GM12878 (cell line): ENCODE data around the gene FGD3. TPM values are rescaled to one million over a fixed set of nuclear protein-coding genes. Genes with fewer than 3 reads are reported as not detected.

ENCODE experiments used
- ATAC-seq: fragments of 200-7000 bp; cut with Tn5 transposase; 3 replicates; pipeline ENCODE4 v1.9.1; 2020; ENCODE audit warnings: mild to moderate bottlenecking, moderate library complexity
- BruUV-seq: library from RNA; stranded (reverse); fragments of 400-500 nt; replicated peaks from 2 replicates; lab custom pipeline; 2021; lab: Mats Ljungman, UMichigan
- CTCF ChIA-PET: fragments of 300-600 bp; sonication (Branson Sonifier 250); formaldehyde crosslinking; extraction: SDS; loops from one replicate; lab custom pipeline; 2021; ENCODE audit warnings: inconsistent platforms; lab: Yijun Ruan, JAX
- POLR2A ChIA-PET: fragments of 350-600 bp; formaldehyde crosslinking; extraction: SDS; loops from one replicate; lab custom pipeline; 2021; ENCODE audit warnings: inconsistent platforms; lab: Charles Lee
- RAD21 ChIA-PET: fragments of 300-600 bp; sonication (Branson Sonifier 250); formaldehyde crosslinking; loops from one replicate; lab custom pipeline; 2023; ENCODE audit warnings: antibody characterized with exemption; ENCODE audit not compliant: unreplicated experiment; lab: Charles Lee
- SMC1A ChIA-PET: fragments of 300-600 bp; sonication (Branson Sonifier 250); formaldehyde crosslinking; loops from one replicate; lab custom pipeline; 2023; ENCODE audit not compliant: unreplicated experiment, uncharacterized antibody; lab: Charles Lee
- DNase-seq: peaks from one replicate; pipeline ENCODE4 v3.0.0-alpha.2; 2011; ENCODE audit warnings: low read depth, low spot score
- FAIRE-seq: peaks from 3 replicates; lab custom pipeline; 2011; peaks lifted over from hg19 to GRCh38; lab: Jason Lieb, UNC
- H2AFZ ChIP-seq: 2 replicates; pipeline ENCODE4 v1.6.0; 2011; ENCODE audit warnings: low read depth, low read length, control low read depth; ENCODE audit not compliant: control insufficient read depth
- H3K27ac ChIP-seq: 2 replicates; pipeline ENCODE4 v1.5.1; 2011; ENCODE audit warnings: control low read depth; ENCODE audit not compliant: control insufficient read depth, insufficient read depth
- H3K27me3 ChIP-seq, 2 experiments: replicated peaks in 1 of 2; 2 replicates each; pipeline versions ENCODE4 v1.6.0 to v1.6.1; 2011; ENCODE audit warnings: low read length in 1 of 2; ENCODE audit not compliant: control insufficient read depth in 2 of 2, insufficient read depth in 2 of 2
- H3K36me3 ChIP-seq, 2 experiments: 2 replicates each; pipeline ENCODE4 v1.5.1; 2011; ENCODE audit warnings: low read length in 1 of 2; ENCODE audit not compliant: control insufficient read depth in 2 of 2, insufficient read depth in 2 of 2
- H3K4me1 ChIP-seq: 2 replicates; pipeline ENCODE4 v1.6.1; 2011; ENCODE audit warnings: mild to moderate bottlenecking, low read length, moderate library complexity, mixed read lengths; ENCODE audit not compliant: control insufficient read depth, insufficient read depth
- H3K4me2 ChIP-seq: 2 replicates; pipeline ENCODE4 v1.6.0; 2011; ENCODE audit warnings: control low read depth; ENCODE audit not compliant: control insufficient read depth, insufficient read depth
- H3K4me3 ChIP-seq: fragments of 200-600 bp; sonication (generic); 2 replicates; pipeline ENCODE4 v1.5.1; 2016
- H3K79me2 ChIP-seq: 2 replicates; pipeline ENCODE4 v1.6.0; 2011; ENCODE audit warnings: low read length; ENCODE audit not compliant: control insufficient read depth, insufficient read depth
- H3K9ac ChIP-seq: 2 replicates; pipeline ENCODE4 v1.8.0; 2011; ENCODE audit warnings: low read length, control low read depth, mixed read lengths; ENCODE audit not compliant: control insufficient read depth, insufficient read depth
- H3K9me3 ChIP-seq: replicated peaks from 3 replicates; pipeline ENCODE4 v1.5.1; 2011; ENCODE audit warnings: mild to moderate bottlenecking, low read length; ENCODE audit not compliant: control insufficient read depth, insufficient read depth
- H4K20me1 ChIP-seq: 2 replicates; pipeline ENCODE4 v1.6.0; 2011; ENCODE audit not compliant: control insufficient read depth, insufficient read depth
- BHLHE40 ChIP-seq, 2 experiments: fragments of 450-650 bp in 1 of 2; IDR thresholded peaks; 2 replicates each; pipeline ENCODE4 v1.6.1; 2011 to 2017; ENCODE audit warnings: low read depth in 2 of 2, borderline replicate concordance in 1 of 2, improper control_type of control experiment in 1 of 2, low read length in 1 of 2, mild to moderate bottlenecking in 1 of 2
- EED ChIP-seq: sonication (generic); IDR thresholded peaks from 2 replicates; pipeline ENCODE4 v1.6.1; 2016; ENCODE audit warnings: antibody characterized with exemption, low read depth
- IKZF1 ChIP-seq: fragments of 450-650 bp; conservative IDR thresholded peaks from 2 replicates; pipeline ENCODE4 v1.6.1; 2017; ENCODE audit warnings: antibody characterized with exemption, mild to moderate bottlenecking
- LARP7 ChIP-seq: fragments of 450-650 bp; IDR thresholded peaks from 2 replicates; pipeline ENCODE4 v1.6.1; 2017; ENCODE audit warnings: mild to moderate bottlenecking
- MXI1 ChIP-seq: fragments of 150-350 bp; IDR thresholded peaks from 2 replicates; pipeline ENCODE4 v1.6.1; 2011; ENCODE audit warnings: low read depth, mild to moderate bottlenecking, inconsistent platforms, low read length, improper control_type of control experiment
- NR2F1 ChIP-seq: fragments of 450-650 bp; conservative IDR thresholded peaks from 2 replicates; pipeline ENCODE4 v1.6.1; 2017; ENCODE audit warnings: mild to moderate bottlenecking
- RAD51 ChIP-seq: fragments of 450-650 bp; IDR thresholded peaks from 2 replicates; pipeline ENCODE4 v1.6.1; 2016; ENCODE audit warnings: moderate library complexity, mild to moderate bottlenecking, inconsistent platforms
- RELA ChIP-seq: fragments of 450-650 bp; IDR thresholded peaks from 2 replicates; pipeline ENCODE4 v1.8.0; 2014; ENCODE audit warnings: borderline replicate concordance; ENCODE audit not compliant: partially characterized antibody
- ZBTB40 ChIP-seq: fragments of 450-650 bp; IDR thresholded peaks from 2 replicates; pipeline ENCODE4 v1.6.1; 2016; ENCODE audit warnings: mild to moderate bottlenecking, moderate library complexity, borderline replicate concordance
- ZZZ3 ChIP-seq: IDR thresholded peaks from 2 replicates; pipeline ENCODE4 v1.6.1; 2011; ENCODE audit warnings: low read depth; ENCODE audit not compliant: control insufficient read depth, insufficient read length
- WGBS: methylation state at CpG from one replicate; pipeline ENCODE4 v1.1.6; 2016; ENCODE audit warnings: low lambda C conversion rate; ENCODE audit not compliant: insufficient replicate concordance, insufficient coverage; ENCODE audit errors: missing lambda C conversion rate; 5-methylcytosine and 5-hydroxymethylcytosine counted together
- in situ Hi-C: fragments of 300-500 bp; cut with MboI; formaldehyde crosslinking; loops from 9 replicates; pipeline ENCODE4 v1.14.3; 2018; ENCODE audit warnings: mixed read lengths
- intact Hi-C: fragments of 100-400 bp; cut with micrococcal nuclease; formaldehyde crosslinking; loops from one replicate; pipeline ENCODE4 v1.14.2; 2022; ENCODE audit not compliant: unreplicated experiment
- polyA plus RNA-seq, 11 experiments: library from polyadenylated mRNA; depleted of rRNA in 4 of 11; unstranded in 6 of 11; stranded (reverse) in 5 of 11; fragments of >200 nt; fragmentation: Nextera tagmentation in 4 of 11; fragmentation: Illumina TruSeq in 1 of 11; extraction: Ambion mirVana in 4 of 11; extraction: Trizol in 1 of 11; gene quantifications; 1 replicate in 1 of 11; 2 replicates in 10 of 11; pipeline versions ENCODE4 v1.2.1 to v1.2.3, GENCODE V29; 2011 to 2016; ENCODE audit warnings: inconsistent platforms in 2 of 11, missing spikeins in 2 of 11, low read depth in 1 of 11
- total RNA-seq, 4 experiments: library from RNA; depleted of rRNA in 3 of 4; stranded (reverse); fragments of >200 nt in 3 of 4; fragmentation: Illumina TruSeq in 1 of 4; extraction: Trizol in 1 of 4; gene quantifications; 2 replicates each; pipeline versions ENCODE4 v1.2.1 to v1.2.3, GENCODE V29; 2013 to 2021
- TF ChIP-seq, protein P1 (sequence below): fragments of 150-350 bp; IDR thresholded peaks from 2 replicates; pipeline ENCODE4 v1.6.1; 2014; ENCODE audit warnings: mild to moderate bottlenecking, low read depth, low read length

Gene FGD3
- total and polyA plus RNA-seq, 10 of the 15 experiments (the other 5 are each of a cell fraction or from before 2014, with no cell fraction given), result 0.26 to 18.1 (median 12.4) TPM

- TF ChIP-seq BHLHE40 (IDR thresholded peaks at IDR 0.05; ENCODE audit: borderline replicate concordance in 1 of 2, low read depth in 2 of 2, low read length in 1 of 2), result 0 out of 4 replicates have a peak, but pooled peaks of 1 of the 2 experiments have one; percentile 11
- TF ChIP-seq ZZZ3, result no peak
Measured at GRCh38 chr9:93059011-93059714, 111.8 kb downstream of the FGD3 start (continued).

- in situ Hi-C loops, result no loop called here
- no peak for ATAC-seq
Measured at GRCh38 chr9:93059715-93060578, 112.6 kb downstream of the FGD3 start.

More at GRCh38 chr9:93059715-93060578, 112.6 kb downstream of the FGD3 start:
- 9% methylated on average over 7 of the region's 7 CpGs for WGBS
- Histone ChIP-seq H3K9ac (peak overlapping the region; percentile 93), H3K9me3 (no peaks in the 10 kb centered on the region), H3K4me3 (peak overlapping the region; percentile 81), H3K36me3 (peaks cover 0 to 1% of the 10 kb centered on the region in 2 experiments; a peak in 2 of 4 replicates), H3K27ac (peak overlapping the region; percentile 88), H3K27me3 (no peaks in the 10 kb centered on the region), H3K4me2 (peak overlapping the region; percentile 93), H4K20me1 (no peaks in the 10 kb centered on the region), H2AFZ (peak overlapping the region; percentile 51), H3K79me2 (peaks cover 49% of the 10 kb centered on the region), H3K4me1 (peaks cover 61% of the 10 kb centered on the region)
- intact Hi-C loops, result loop anchor here (5.0 kb wide), 1 partner anchor 58 kb away; no protein-coding TSS in a partner anchor
- DNase-seq (no peak), FAIRE-seq (no peak)
- SMC1A ChIA-PET, result interaction anchor here (0.9 to 3.2 kb wide), 15 partner anchors 9 to 105 kb away, joined by 3 to 15 read pairs (median 6); partner anchors contain the start of gene NINJ1
- RAD21 ChIA-PET, result interaction anchor here (1.2 to 4.6 kb wide), 13 partner anchors 27 to 96 kb away, joined by 3 to 22 read pairs (median 6); partner anchors contain the start of gene NINJ1
- 0 out of 2 replicates have a peak, but pooled peaks have one; percentile 23 for TF ChIP-seq LARP7
- 0 out of 2 replicates have a peak, but pooled peaks have one; percentile 15 for TF ChIP-seq MXI1
- 0 out of 2 replicates have a peak, but pooled peaks have one; percentile 3 for TF ChIP-seq EED
- peak; percentile 42; the same call in 1 of the 2 replicates for TF ChIP-seq ZBTB40
- TF ChIP-seq, protein P1, sequence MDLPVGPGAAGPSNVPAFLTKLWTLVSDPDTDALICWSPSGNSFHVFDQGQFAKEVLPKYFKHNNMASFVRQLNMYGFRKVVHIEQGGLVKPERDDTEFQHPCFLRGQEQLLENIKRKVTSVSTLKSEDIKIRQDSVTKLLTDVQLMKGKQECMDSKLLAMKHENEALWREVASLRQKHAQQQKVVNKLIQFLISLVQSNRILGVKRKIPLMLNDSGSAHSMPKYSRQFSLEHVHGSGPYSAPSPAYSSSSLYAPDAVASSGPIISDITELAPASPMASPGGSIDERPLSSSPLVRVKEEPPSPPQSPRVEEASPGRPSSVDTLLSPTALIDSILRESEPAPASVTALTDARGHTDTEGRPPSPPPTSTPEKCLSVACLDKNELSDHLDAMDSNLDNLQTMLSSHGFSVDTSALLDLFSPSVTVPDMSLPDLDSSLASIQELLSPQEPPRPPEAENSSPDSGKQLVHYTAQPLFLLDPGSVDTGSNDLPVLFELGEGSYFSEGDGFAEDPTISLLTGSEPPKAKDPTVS, result no peak
- TF ChIP-seq RELA, result no peak
- TF ChIP-seq IKZF1, result 0 out of 2 replicates have a peak, but pooled peaks have one; percentile 18
- TF ChIP-seq RAD51, result 0 out of 2 replicates have a peak, but pooled peaks have one; percentile 23
- TF ChIP-seq NR2F1, result 0 out of 2 replicates have a peak, but pooled peaks have one; percentile 4
- POLR2A ChIA-PET, result interaction anchor here (0.6 to 4.2 kb wide), 13 partner anchors 9 to 95 kb away, joined by 3 to 36 read pairs (median 3); partner anchors contain the start of gene CARD19
- BruUV-seq, result no TSS peak
- CTCF ChIA-PET, result interaction anchor here (0.7 to 4.3 kb wide), 14 partner anchors 9 to 506 kb away, joined by 3 to 31 read pairs (median 4); partner anchors contain the start of genes CARD19 and NINJ1
